Pons (tissue), 1 donor: ENCODE results near the gene DISP3.

ENCODE experiments used
- DNase-seq: peaks from one replicate; pipeline ENCODE4 v3.0.0-alpha.2; 2016; ENCODE audit warnings: low spot score

The DISP3 gene

GRCh38 chr1:11487196-11487751, 8.3 kb downstream of the DISP3 start:
- DNase-seq, result no peak

- DNase-seq, result no peak
Measured at GRCh38 chr1:11488201-11488770, 9.3 kb downstream of the DISP3 start.

- no peak for DNase-seq
Measured at GRCh38 chr1:11488966-11489625, 10.1 kb downstream of the DISP3 start.

GRCh38 chr1:11492235-11492634, 13.3 kb downstream of the DISP3 start:
- DNase-seq, result no peak

GRCh38 chr1:11493972-11494655, 15.2 kb downstream of the DISP3 start:
- no peak for DNase-seq

- DNase-seq, result no peak
Measured at GRCh38 chr1:11494771-11495170, 15.8 kb downstream of the DISP3 start.

- no peak for DNase-seq
Measured at GRCh38 chr1:11495579-11495978, 16.6 kb downstream of the DISP3 start.

- no peak for DNase-seq
Measured at GRCh38 chr1:11496551-11497080, 17.7 kb downstream of the DISP3 start.

- DNase-seq, result no peak
Measured at GRCh38 chr1:11498956-11499594, 20.1 kb downstream of the DISP3 start.

GRCh38 chr1:11499601-11500331, 20.8 kb downstream of the DISP3 start:
- peak; percentile 37 for DNase-seq

- DNase-seq, result no peak
Measured at GRCh38 chr1:11500881-11501280, 21.9 kb downstream of the DISP3 start.

GRCh38 chr1:11501491-11501897, 22.5 kb downstream of the DISP3 start:
- no peak for DNase-seq

GRCh38 chr1:11501906-11502485, 23.0 kb downstream of the DISP3 start:
- no peak for DNase-seq

GRCh38 chr1:11502516-11502915, 23.6 kb downstream of the DISP3 start:
- DNase-seq, result no peak

- DNase-seq, result no peak
Measured at GRCh38 chr1:11504599-11504998, 25.6 kb downstream of the DISP3 start.

GRCh38 chr1:11505591-11506538, 26.9 kb downstream of the DISP3 start:
- no peak for DNase-seq

- no peak for DNase-seq
Measured at GRCh38 chr1:11507309-11507708, 28.4 kb downstream of the DISP3 start.

- no peak for DNase-seq
Measured at GRCh38 chr1:11513681-11514080, 34.7 kb downstream of the DISP3 start.

GRCh38 chr1:11514366-11514765, 35.4 kb downstream of the DISP3 start:
- DNase-seq, result no peak
